Common myeloid progenitor, CD34-positive (primary cell): ENCODE results near the gene PRR5.
A peak's percentile ranks its signal among the peaks of the same experiment; 100 is the strongest.

ENCODE experiments used
- CTCF ChIA-PET: fragments of 350-600 bp; sonication (Branson Sonifier 250); formaldehyde crosslinking; loops from one replicate; lab custom pipeline; 2021; ENCODE audit warnings: antibody characterized with exemption; lab: Charles Lee
- POLR2A ChIA-PET: fragments of 350-600 bp; sonication (Branson Sonifier 250); formaldehyde crosslinking; loops from one replicate; lab custom pipeline; 2021; ENCODE audit warnings: antibody characterized with exemption; lab: Charles Lee
- DNase-seq, 3 donors: peaks; one replicate each; pipeline versions ENCODE4 v3.0.0 to v3.0.0-alpha.2; 2013
- H3K27ac ChIP-seq, 2 experiments: 1 replicate in 1 of 2; 2 replicates in 1 of 2; pipeline ENCODE4 v1.7.0; 2013; ENCODE audit warnings: inconsistent platforms in 2 of 2, low read length in 2 of 2, mild to moderate bottlenecking in 2 of 2, low read depth in 1 of 2, moderate library complexity in 1 of 2; ENCODE audit not compliant: severe bottlenecking in 2 of 2, insufficient read depth in 1 of 2, poor library complexity in 1 of 2
- H3K27me3 ChIP-seq, 5 experiments: replicated peaks in 2 of 5; 1 replicate in 3 of 5; 2 replicates in 2 of 5; pipeline versions ENCODE4 v1.6.1 to v1.7.0; 2013; ENCODE audit warnings: low read length in 4 of 5, mild to moderate bottlenecking in 2 of 5, moderate library complexity in 2 of 5, inconsistent platforms in 1 of 5; ENCODE audit not compliant: insufficient read depth in 5 of 5, control insufficient read depth in 4 of 5
- H3K36me3 ChIP-seq, 4 experiments: 1 replicate in 2 of 4; 2 replicates in 2 of 4; pipeline versions ENCODE4 v1.6.1 to v1.7.0; 2013; ENCODE audit warnings: low read length in 3 of 4, control low read depth in 1 of 4, mild to moderate bottlenecking in 1 of 4; ENCODE audit not compliant: control insufficient read depth in 4 of 4, insufficient read depth in 4 of 4
- H3K4me1 ChIP-seq, 4 experiments: 1 replicate in 3 of 4; 2 replicates in 1 of 4; pipeline versions ENCODE4 v1.6.1 to v1.7.1; 2013; ENCODE audit warnings: low read length in 3 of 4, mild to moderate bottlenecking in 3 of 4, control low read depth in 1 of 4, inconsistent platforms in 1 of 4, moderate library complexity in 1 of 4; ENCODE audit not compliant: control insufficient read depth in 4 of 4, insufficient read depth in 4 of 4; ENCODE audit errors: control extremely low read depth in 1 of 4
- H3K4me3 ChIP-seq, 7 experiments: 1 replicate in 4 of 7; 2 replicates in 3 of 7; pipeline versions ENCODE4 v1.5.1 to v1.7.0; 2013; ENCODE audit warnings: mild to moderate bottlenecking in 7 of 7, low read length in 6 of 7, moderate library complexity in 6 of 7, inconsistent platforms in 2 of 7, low read depth in 2 of 7, control low read depth in 1 of 7; ENCODE audit not compliant: insufficient read depth in 4 of 7, control insufficient read depth in 1 of 7; ENCODE audit errors: extremely low read depth in 1 of 7
- H3K9me3 ChIP-seq, 5 experiments: 1 replicate in 4 of 5; 2 replicates in 1 of 5; pipeline versions ENCODE4 v1.6.1 to v1.7.1; 2013; ENCODE audit warnings: low read length in 4 of 5, mild to moderate bottlenecking in 2 of 5, inconsistent platforms in 1 of 5, low read depth in 1 of 5, moderate library complexity in 1 of 5; ENCODE audit not compliant: control insufficient read depth in 4 of 5, insufficient read depth in 2 of 5; ENCODE audit errors: control extremely low read depth in 1 of 5
- WGBS: methylation state at CpG from one replicate; pipeline ENCODE4 v1.1.5; 2013; ENCODE audit not compliant: insufficient coverage; 5-methylcytosine and 5-hydroxymethylcytosine counted together

The PRR5 gene

DNA sequence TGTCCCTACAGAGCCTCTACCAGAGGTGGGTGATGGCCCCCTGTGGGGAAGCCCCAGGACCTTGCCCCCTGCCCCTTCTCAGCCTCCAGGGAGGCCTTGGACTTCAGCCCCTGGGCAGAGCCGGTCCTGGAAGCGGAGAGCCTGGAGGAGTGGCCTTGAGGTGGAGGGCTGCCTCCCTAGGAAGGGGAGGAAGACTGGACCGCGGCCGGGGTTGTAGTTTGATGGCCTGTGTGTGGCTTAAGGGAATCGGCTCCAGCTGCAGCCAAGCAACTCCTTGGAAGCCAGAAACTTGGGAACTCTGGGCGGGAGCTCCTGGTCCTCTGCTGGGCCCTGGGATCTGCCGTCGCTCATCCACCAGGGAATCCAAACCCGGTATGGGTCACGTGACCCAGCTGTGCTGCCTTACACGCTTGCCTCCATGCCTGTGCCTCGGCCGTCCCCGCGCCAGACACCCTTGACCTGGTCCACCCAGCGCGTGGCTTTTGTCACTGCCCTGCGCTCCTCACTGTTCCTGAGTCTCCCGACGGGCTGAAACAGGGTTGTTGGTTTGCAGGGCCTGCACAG is 26.8 kb downstream of the PRR5 start:
- CTCF ChIA-PET: interaction anchor here (1.0 to 11.2 kb wide), 8 partner anchors 10 to 46 kb away, joined by 3 to 156 read pairs (median 4); no protein-coding TSS in a partner anchor
- peak overlapping the region in 3 of 7 experiments; percentile 1 to 43 (median 11) for H3K4me3 ChIP-seq

DNA sequence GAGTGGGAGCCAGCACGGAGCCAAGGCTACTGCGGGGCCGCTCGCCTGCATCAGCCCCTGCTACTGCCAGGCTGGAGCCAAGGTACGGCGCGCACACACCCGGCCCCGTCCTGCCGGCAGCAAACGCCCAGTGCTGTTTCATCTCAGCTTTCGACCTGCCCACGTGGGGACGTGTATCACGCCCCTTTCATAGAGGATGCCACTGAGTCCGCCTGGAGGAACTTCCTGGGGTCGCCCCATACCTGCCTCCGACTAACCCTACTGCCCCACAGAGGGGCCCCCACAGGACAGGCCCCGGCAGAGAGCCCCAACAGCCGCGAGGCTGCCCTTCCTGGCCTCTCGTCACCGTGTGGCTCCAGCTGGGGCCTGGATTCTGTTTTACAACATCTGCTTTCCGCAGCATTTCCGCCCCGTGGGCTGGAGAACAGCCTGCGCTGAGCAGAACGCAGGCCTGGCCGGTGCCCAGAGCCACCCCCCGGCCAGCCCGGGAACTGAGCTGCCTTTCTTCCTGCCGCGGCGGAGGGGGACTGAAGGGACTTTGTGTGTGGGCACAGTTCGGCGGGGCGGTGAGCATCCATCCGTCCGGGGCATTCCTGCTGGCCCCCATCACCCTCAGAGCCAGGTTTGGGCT is 27.5 kb downstream of the PRR5 start:
- ChIA-PET CTCF (interaction anchor here (1.0 to 11.2 kb wide), 8 partner anchors 9 to 47 kb away, joined by 3 to 156 read pairs (median 4); no protein-coding TSS in a partner anchor), POLR2A (interaction anchor here (1.0 to 1.3 kb wide), 2 partner anchors 17 to 53 kb away, joined by 3 to 4 read pairs; no protein-coding TSS in a partner anchor)
- 17% methylated on average over 35 of the region's 39 CpGs for WGBS
- peak overlapping the region in 1 of 2 experiments; percentile 43 for H3K27ac ChIP-seq
- peaks cover 0 to 39% (median 35%) of the 10 kb centered on the region in 4 experiments for H3K4me1 ChIP-seq
- peak; percentile 83 to 96 (median 95) for DNase-seq
- H3K36me3 ChIP-seq: peaks cover 0 to 30% (median 13%) of the 10 kb centered on the region in 4 experiments
- peak overlapping the region in 2 of 7 experiments; percentile 11 to 37 for H3K4me3 ChIP-seq
- H3K9me3 ChIP-seq: no peaks in the 10 kb centered on the region
- no peaks in the 10 kb centered on the region for H3K27me3 ChIP-seq

More for the DNA sequence above, 26.8 kb downstream of the PRR5 start:
- WGBS: 68% methylated on average over 19 of the region's 21 CpGs
- Histone ChIP-seq H3K27me3 (no peaks in the 10 kb centered on the region), H3K9me3 (no peaks in the 10 kb centered on the region), H3K27ac (no peak overlapping the region), H3K4me1 (peaks cover 0 to 39% (median 35%) of the 10 kb centered on the region in 4 experiments), H3K36me3 (peaks cover 0 to 30% (median 13%) of the 10 kb centered on the region in 4 experiments)
- POLR2A ChIA-PET: interaction anchor here (1.0 to 1.3 kb wide), 3 partner anchors 17 to 52 kb away, joined by 3 to 4 read pairs (median 3); partner anchors contain the start of gene PRR5
- no peak for DNase-seq

DNA sequence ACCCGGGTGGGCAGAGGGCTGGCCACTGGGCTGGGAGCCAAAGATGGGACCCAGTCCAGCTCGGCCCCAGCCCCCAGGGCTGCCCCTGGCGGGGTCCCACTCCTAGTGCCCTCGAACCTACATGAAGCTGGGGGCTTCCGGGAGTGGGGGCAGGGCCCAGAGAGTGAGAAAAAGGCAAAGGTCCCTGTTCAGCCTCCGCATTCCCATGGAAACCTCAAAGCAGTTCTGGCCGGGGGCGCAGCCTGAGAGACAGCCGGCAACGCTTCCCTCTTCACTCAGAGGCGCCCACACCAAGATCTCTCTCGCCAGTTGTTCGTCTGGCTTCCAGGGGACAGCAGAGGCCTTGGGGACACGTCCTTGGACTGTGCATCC is 28.0 kb downstream of the PRR5 start:
- DNase-seq: peak in 2 of 3 donors; percentile 29 to 39
- ChIA-PET CTCF (interaction anchor here (1.0 to 11.2 kb wide), 8 partner anchors 8 to 48 kb away, joined by 3 to 156 read pairs (median 4); no protein-coding TSS in a partner anchor), POLR2A (interaction anchor here (1.0 to 1.3 kb wide), 2 partner anchors 18 to 53 kb away, joined by 3 to 4 read pairs; no protein-coding TSS in a partner anchor)
- H3K27me3 ChIP-seq: no peaks in the 10 kb centered on the region
- H3K9me3 ChIP-seq: no peaks in the 10 kb centered on the region
- 38% methylated on average over 14 of the region's 14 CpGs for WGBS
- peaks cover 0 to 30% (median 11%) of the 10 kb centered on the region in 4 experiments for H3K36me3 ChIP-seq
- H3K4me1 ChIP-seq: peaks cover 0 to 39% (median 35%) of the 10 kb centered on the region in 4 experiments
- H3K27ac ChIP-seq: peak overlapping the region in 1 of 2 experiments; percentile 43
- peak overlapping the region in 3 of 7 experiments; percentile 11 to 37 (median 20) for H3K4me3 ChIP-seq

DNA sequence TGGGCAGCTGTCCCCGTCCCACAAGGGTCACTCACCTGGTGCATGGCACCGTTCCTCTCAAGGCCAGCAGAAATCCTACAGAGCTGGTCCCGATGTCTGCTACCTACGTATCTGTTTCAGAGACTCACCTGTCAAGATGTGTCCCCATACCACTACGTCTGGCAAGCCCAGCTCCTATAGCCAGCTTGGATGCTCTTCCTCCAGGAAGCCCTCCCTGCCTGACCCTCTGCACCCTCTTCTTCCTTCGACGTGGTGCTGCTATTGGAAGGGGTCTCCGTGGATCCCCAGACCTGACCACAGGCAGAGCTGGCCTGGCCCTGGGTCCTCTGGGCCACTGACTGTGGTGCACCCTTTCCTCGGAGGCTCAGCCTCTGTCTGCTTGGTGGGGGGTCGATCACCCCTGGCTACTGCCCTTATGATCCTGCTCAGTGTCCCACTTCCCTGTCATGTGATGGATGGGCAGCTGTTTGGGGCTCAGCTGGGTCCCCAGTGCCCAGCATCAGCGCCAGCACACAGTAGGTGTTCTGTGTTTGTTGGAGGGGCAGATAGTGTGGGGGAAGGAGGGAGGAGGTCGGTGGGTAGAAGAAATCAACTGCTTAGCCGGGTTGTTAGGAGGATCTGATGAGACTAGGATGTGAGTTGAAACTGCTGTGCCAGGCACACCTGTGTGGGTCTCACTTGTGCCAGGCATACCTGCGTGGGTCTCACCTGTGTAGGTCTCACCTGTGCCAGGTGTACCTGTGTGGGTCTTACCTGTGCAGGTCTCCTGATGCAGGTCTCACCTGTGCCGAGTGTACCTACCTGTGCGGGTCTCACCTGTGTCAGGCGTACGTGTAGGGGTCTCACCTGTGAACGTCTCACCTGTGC is 28.7 kb downstream of the PRR5 start:
- Histone ChIP-seq H3K36me3 (peaks cover 0 to 30% (median 9%) of the 10 kb centered on the region in 4 experiments), H3K4me3 (peak overlapping the region in 1 of 7 experiments; percentile 20), H3K27me3 (no peaks in the 10 kb centered on the region), H3K27ac (no peak overlapping the region), H3K4me1 (peaks cover 0 to 39% (median 35%) of the 10 kb centered on the region in 4 experiments), H3K9me3 (no peaks in the 10 kb centered on the region)
- 95% methylated on average over 19 of the region's 19 CpGs for WGBS
- ChIA-PET POLR2A (no interaction called here), CTCF (interaction anchor here (1.0 to 11.2 kb wide), 7 partner anchors 8 to 48 kb away, joined by 3 to 156 read pairs (median 4); no protein-coding TSS in a partner anchor)
- DNase-seq: peak in 1 of 3 donors; percentile 15

DNA sequence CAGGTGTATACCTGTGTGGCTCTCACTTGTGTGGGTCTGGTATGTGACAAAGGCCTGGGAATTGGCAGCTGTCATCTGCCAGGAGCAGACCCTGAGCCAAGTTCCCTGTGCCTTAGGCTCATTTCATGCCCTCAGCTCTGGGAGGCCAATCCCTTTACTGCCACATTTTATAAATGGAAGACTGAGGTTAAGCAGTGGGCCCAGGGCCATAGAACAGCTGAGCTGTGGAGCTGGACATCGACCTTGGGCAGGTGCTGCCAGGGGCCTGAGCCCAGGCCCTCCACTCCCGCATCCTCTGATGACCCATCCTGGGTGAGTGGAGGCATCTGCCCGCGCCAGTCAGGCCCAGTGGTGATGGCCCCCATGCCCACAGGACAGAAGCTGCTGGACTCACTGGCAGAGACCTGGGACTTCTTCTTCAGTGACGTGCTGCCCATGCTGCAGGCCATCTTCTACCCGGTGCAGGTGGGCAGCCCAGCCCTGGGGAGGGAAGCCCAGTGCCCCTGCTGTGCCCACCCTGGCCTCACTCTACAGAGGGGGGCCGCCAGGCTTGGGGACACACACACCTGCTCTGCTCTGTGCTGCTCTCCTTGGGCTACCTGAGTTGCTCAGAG is 29.5 kb downstream of the PRR5 start:
- no peaks in the 10 kb centered on the region for H3K9me3 ChIP-seq
- H3K4me3 ChIP-seq: no peak overlapping the region
- POLR2A ChIA-PET: no interaction called here
- H3K27ac ChIP-seq: no peak overlapping the region
- H3K27me3 ChIP-seq: no peaks in the 10 kb centered on the region
- no peak for DNase-seq
- H3K4me1 ChIP-seq: peaks cover 0 to 42% (median 35%) of the 10 kb centered on the region in 4 experiments
- WGBS: 97% methylated on average over 7 of the region's 7 CpGs
- H3K36me3 ChIP-seq: peaks cover 0 to 23% (median 4%) of the 10 kb centered on the region in 4 experiments
- CTCF ChIA-PET: interaction anchor here (1.3 to 11.2 kb wide), 2 partner anchors 17 to 35 kb away, joined by 3 to 156 read pairs; no protein-coding TSS in a partner anchor

DNA sequence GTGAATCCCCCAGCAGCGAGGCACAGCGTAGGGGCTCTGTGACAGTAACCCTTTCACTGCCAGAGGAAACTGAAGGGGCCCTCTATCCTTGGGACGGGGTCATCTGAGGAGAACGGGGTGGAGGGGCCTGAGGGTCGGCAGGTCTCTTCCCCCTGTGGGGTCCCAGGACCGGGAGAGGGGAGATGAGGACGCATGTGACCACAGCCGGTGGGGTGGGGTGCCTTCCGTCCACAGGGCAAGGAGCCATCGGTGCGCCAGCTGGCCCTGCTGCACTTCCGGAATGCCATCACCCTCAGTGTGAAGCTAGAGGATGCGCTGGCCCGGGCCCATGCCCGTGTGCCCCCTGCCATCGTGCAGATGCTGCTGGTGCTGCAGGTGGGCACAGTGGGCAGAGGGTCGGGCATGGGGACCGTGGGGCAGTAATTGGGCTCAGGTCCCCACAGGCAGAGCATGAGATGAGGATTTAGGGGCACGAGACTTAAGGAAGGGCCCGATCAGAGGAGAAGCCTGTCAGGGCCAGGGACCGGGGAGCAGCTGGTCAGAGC is 30.1 kb downstream of the PRR5 start:
- Histone ChIP-seq H3K4me3 (no peak overlapping the region), H3K36me3 (peaks cover 0 to 22% (median 4%) of the 10 kb centered on the region in 4 experiments), H3K27ac (no peak overlapping the region), H3K27me3 (no peaks in the 10 kb centered on the region), H3K4me1 (peaks cover 0 to 41% (median 35%) of the 10 kb centered on the region in 4 experiments), H3K9me3 (no peaks in the 10 kb centered on the region)
- 94% methylated on average over 15 of the region's 21 CpGs for WGBS
- DNase-seq: no peak
- CTCF ChIA-PET: interaction anchor here (1.3 to 11.2 kb wide), 2 partner anchors 18 to 35 kb away, joined by 3 to 156 read pairs; no protein-coding TSS in a partner anchor
- POLR2A ChIA-PET: no interaction called here
